NCI-H146 (cell line): ENCODE data around the gene NAP1L1.

Experiments used
- DNase-seq: peaks from one replicate; lab custom pipeline; 2025; lab: John Stamatoyannopoulos, UW

The NAP1L1 gene, protein sequence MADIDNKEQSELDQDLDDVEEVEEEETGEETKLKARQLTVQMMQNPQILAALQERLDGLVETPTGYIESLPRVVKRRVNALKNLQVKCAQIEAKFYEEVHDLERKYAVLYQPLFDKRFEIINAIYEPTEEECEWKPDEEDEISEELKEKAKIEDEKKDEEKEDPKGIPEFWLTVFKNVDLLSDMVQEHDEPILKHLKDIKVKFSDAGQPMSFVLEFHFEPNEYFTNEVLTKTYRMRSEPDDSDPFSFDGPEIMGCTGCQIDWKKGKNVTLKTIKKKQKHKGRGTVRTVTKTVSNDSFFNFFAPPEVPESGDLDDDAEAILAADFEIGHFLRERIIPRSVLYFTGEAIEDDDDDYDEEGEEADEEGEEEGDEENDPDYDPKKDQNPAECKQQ

GRCh38 chr12:76083904-76084862 lies at the start of gene NAP1L1:
NAP1L1 (minus strand) TSS chr12:76084685; CDS start chr12:76074219, 10,466 bp downstream.
- DNase-seq, result peak; percentile 99

DNA sequence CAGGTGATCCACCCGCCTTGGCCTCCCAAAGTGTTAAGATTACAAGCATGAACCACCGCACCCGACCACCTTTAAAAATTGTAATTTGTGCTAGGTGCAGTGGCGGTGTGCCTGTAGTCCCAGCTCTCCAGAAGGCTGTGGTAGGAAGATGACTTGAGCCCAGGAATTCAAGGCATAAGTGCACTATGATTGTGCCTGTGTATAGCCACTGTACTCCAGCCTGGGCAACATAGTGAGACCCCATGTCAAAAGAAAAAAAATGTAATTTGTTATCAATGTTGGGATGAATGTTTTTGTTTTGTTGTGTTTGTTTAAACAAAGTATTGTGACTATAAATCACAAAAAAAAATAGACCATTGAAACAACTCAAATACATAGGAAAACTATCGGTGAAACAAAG lies 43.1 kb upstream of the NAP1L1 start:
- DNase-seq, result no peak

GRCh38 chr12:76124456-76124855 lies 40.0 kb upstream of the NAP1L1 start:
- DNase-seq, result no peak

GRCh38 chr12:76123259-76124212 lies 39.1 kb upstream of the NAP1L1 start:
- DNase-seq, result no peak

GRCh38 chr12:76119887-76120286 lies 35.4 kb upstream of the NAP1L1 start:
- no peak for DNase-seq

- DNase-seq, result no peak
Observed at GRCh38 chr12:76117751-76118150, 33.3 kb upstream of the NAP1L1 start.

DNA sequence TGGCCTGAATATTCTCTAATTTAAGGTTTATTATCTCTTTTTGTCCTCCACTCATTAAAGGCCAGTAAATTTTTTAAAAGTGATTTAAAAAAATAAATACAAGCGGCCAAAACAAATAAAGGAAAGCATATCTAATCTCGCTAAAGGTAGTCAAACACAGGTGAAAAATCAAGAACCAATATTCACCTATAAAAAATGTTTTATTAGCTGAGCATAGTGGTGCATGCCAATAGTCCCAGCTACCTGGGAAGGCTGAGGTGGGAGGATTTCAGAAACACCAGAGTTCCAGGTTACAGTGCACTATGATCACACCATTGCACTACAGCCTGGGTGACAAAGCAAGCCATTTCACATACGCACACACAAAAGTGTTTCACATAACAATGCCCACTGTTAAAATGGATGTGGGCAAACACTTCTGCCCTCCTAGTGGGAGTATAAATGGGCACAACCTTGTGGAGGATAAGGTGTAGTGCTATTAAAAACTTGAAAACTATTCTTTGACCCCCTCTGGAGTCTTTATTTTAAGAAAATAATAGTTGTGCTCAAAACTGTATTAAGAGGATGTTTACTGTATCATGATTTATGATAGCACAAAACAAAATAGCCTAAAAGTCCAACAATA lies 32.7 kb upstream of the NAP1L1 start:
- no peak for DNase-seq

- DNase-seq, result no peak
Observed at GRCh38 chr12:76113800-76114757, 29.6 kb upstream of the NAP1L1 start.

- no peak for DNase-seq
Observed at GRCh38 chr12:76111209-76111749, 26.8 kb upstream of the NAP1L1 start.

DNA sequence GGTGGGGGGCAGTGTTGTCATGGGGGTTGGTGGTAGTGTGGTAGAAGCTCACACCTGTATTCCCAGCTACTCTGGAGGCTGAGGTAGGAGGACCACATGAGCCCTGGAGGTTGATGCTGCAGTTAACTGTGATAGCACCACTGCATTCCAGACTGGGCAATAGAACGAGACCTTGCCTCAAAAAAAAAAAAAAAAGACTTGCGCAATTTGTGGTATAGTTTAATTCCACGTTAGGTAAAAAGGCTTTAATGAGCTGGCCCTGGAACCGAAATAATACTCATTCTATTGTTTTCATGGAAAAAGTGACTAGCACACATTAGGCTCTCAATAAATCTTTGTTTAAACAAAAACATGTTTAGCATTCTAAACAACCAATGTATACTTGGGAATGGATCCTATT lies 25.4 kb upstream of the NAP1L1 start:
- DNase-seq, result no peak

- no peak for DNase-seq
Observed at GRCh38 chr12:76108356-76108755, 23.9 kb upstream of the NAP1L1 start.

DNA sequence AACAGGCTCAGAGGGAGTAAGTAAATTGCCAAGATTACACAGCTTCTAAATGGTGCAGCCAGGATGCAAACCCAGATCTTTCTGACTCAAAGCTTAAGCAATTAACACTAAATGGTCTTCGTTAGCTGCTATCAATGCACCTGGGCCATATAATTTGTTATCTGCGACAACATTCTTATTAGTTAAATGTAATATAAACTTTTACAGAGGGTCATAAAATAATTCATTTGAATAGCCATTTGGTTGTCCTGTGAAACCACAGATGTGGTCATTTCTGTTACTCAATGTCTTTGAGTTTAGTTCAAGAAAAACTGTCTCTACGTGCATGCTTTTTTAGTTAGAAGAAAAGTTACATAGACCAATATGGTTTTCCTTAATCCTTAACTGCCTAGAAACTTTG lies 22.1 kb upstream of the NAP1L1 start:
- DNase-seq, result no peak

DNA sequence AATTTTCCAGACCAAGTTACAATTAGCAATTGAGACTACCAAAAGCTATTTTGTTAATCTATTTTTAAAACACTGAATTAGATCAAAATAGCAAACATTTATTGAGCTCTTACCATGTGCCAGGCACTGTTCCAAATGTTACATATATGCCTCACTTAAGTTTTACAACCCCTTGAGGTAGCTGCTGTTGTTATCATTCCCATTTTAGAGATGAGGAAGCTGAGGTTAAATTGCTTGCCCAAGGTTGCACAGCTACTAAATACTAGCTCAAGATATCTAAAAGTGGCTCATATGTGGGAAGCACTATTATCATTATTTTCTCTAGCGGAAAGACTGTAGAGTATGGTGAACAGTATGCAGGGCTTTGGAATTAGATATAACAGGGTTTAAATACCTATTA lies 19.5 kb upstream of the NAP1L1 start:
- no peak for DNase-seq

- no peak for DNase-seq
Observed at GRCh38 chr12:76101739-76102385, 17.4 kb upstream of the NAP1L1 start.

- no peak for DNase-seq
Observed at GRCh38 chr12:76096079-76096646, 11.7 kb upstream of the NAP1L1 start.

DNA sequence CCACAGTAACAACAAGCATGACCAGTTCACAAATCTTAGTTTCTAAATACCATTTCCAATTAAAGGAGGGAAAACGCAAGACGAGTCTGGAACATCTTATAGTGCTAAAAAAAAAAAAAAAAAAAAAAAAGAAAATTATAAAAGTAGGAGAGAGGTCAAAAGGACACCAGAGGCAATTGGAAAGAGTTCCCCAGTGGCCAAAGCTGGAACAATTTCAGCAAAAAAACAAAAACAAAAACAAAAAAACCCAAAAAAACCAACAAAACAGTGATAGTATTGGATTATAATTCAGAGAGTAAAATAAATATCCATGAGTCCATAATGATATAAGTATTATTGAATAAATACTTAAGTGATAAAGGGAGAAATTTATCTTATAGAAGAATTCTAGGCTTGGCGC lies 10.3 kb upstream of the NAP1L1 start:
- no peak for DNase-seq

GRCh38 chr12:76091246-76091754 lies 6.8 kb upstream of the NAP1L1 start:
- DNase-seq, result no peak

GRCh38 chr12:76085520-76085868 lies 1.0 kb upstream of the NAP1L1 start:
- DNase-seq, result peak; percentile 22
